Myocyte (in vitro differentiated cells): ENCODE measurements around the gene P2RX4. TPM values are rescaled to one million over a fixed set of nuclear protein-coding genes. Genes with fewer than 3 reads are reported as not detected.
"Not testable (repeated sequence)": the region's sequence is repeated elsewhere in the genome, so short reads cannot be mapped to it uniquely, and the experiment has no call there.

ENCODE experiments used
- DNase-seq: peaks from one replicate; pipeline ENCODE4 v3.0.0-alpha.2; 2012; ENCODE audit warnings: low read depth
- total RNA-seq: library from RNA; depleted of rRNA; stranded (reverse); fragments of >200 nt; gene quantifications from 2 replicates; pipeline ENCODE4 v1.2.3, GENCODE V29; 2014

P2RX4 gene
- total RNA-seq, 1 donor from 2014 or later: 6.0 TPM

DNA sequence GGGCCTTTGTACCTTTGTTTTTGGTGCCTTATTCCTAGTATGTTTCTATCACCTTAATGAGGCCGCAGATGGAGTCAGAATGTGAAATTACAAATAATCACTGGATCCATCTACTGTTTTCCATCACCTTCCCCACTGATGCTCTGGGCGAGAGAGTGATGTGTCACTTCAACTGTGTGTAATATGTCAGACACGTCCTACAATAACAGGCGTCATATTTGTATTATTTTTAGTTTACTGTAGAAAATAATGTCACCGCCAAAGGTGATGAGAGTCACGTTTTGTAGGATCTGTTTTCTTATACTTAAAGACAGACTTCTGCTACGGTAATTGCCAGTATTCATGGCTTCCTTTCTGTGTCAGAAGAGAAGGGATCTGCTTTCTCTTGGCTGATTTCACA, 22.4 kb upstream of the P2RX4 start:
- DNase-seq: no peak

DNA sequence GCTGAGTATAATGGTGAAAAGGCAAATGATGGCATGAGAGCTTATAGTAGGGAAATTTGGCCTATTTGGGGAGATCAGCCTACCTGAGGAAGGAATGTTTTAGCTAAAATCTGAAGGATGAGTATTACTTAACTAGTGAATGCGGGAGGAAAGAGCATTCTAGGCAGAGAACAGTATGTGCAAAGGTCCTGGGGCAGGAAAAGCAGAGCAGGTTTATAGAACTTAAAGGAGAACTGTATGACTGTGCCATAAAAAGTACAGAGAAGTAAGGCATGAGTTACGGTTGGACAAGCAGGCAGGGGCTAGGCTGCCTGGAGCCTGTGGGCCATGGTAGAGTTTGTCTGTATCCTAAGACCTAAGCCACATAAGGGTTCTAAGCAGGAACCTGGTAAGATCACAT, 21.7 kb upstream of the P2RX4 start:
- no peak for DNase-seq

DNA sequence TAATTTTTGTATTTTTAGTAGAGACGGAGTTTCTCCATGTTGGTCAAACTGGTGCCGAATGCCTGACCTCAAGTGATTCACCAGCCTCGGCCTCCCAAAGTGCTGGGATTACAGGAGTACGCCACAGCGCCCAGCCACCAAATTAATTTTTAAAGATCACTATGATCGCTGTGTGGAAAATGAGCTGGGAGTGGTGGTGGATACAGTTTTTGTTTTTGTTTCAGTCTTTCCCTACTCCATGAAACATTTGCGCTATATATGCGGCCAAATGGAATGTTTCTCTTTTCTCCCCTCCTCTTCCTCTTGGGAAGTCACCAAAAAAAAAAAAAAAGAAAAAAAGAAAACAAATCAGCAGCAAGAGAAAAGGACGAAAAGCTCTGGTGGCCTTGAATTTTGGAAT, 20.8 kb upstream of the P2RX4 start:
- DNase-seq: no peak

- DNase-seq: peak; percentile 23
Observed at GRCh38 chr12:121189619-121190155, 20.2 kb upstream of the P2RX4 start.

- peak; percentile 61 for DNase-seq
Observed at GRCh38 chr12:121190523-121191031, 19.4 kb upstream of the P2RX4 start.

DNA sequence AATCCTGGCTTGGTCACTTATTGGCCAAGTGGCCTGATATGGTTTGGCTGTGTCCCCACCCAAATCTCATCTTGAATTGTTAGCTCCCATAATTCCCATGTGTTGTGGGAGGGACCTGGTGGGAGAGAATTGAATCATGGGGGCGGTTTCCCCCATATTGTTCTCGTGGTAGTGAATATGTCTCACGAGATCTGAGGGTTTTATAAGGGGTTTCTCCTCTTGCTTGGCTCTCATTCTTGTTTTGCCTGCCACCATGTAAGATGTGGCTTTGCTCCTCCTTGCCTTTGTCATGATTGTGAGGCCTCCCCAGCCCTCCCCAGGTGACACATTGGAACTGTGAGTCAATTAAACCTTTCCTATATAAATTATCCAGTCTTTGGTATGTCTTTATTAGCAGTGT, 18.8 kb upstream of the P2RX4 start:
- no peak for DNase-seq

GRCh38 chr12:121196902-121197301, 13.0 kb upstream of the P2RX4 start:
- no peak for DNase-seq

GRCh38 chr12:121198949-121199348, 11.0 kb upstream of the P2RX4 start:
- no peak for DNase-seq

DNA sequence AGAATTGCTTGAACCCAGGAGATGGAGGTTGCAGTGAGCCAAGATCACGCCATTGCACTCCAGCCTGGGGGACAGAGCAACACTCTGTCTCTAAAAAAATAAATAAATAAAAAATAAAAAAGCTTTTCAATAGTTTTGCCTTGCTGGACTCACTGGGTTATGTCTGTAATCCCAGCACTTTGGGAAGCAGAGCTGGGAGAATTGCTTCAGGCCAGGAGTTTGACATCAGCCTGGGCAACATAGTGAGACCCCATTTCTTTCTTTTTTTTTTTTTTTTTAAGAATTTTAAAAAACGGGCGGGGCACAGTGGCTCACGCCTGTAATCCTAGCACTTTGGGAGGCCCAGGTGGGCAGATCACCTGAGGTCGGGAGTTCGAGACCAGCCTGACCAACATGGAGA, 8.8 kb upstream of the P2RX4 start:
- not testable (repeated sequence) for DNase-seq

GRCh38 chr12:121202407-121203355, 7.2 kb upstream of the P2RX4 start:
- DNase-seq: no peak

GRCh38 chr12:121203482-121203881, 6.4 kb upstream of the P2RX4 start:
- DNase-seq: no peak

DNA sequence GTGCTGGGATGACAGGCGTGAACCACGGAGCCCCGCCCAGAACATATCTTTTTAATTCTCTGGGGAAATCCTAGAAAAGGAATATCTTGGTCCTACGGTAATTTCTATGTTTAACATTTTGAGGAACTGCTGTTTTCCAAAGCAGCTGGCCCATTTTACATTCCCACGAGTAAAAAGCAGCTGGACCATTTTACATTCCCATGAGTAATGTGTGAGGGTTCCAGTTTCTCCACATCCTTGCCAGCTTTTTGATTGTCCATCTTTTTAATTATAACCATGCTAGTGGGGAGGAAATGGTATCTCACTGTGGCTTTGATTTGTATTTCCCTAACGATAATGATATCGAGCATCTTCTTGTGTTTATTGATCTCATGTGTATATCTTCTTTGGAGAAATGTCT, 4.4 kb upstream of the P2RX4 start:
- no peak for DNase-seq

DNA sequence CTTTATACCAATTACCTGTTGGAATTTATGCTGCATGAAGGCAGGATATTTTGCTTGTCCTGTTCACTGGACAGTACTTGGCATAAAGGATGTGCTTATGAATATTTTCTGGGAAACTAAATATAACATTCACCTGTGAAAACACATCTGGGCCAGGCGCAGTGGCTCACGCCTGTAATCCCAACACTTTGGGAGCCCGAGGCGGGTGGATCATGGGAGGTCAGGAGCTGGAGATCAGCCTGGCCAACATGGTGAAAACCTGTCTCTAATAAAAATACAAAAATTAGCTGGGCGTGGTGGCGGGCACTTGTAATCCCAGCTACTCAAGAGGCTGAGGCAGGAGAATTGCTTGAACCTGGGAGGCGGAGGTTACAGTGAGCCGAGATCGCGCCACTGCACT, 1.4 kb upstream of the P2RX4 start:
- DNase-seq: not testable (repeated sequence)

- no peak for DNase-seq
Observed at GRCh38 chr12:121209221-121209620, 708 bp upstream of the P2RX4 start.

DNA sequence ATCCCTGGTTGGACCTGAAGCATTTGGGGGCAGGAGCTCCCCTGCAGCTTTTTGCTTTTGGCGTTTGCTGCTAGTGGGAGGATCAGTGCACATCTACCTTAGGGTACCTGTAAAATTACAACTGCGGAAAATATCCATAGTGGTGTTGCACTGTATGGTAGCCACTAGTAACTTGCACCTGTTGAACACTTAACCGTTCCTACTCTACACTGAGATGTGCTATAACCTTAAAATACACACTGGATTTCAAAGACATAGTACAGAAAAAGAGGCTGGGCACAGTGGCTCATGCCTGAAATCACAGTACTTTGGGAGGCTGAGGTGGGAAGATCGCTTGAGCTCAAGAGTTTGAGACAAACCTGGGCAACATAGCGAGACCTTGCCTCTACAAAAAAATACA, 2.9 kb downstream of the P2RX4 start:
- DNase-seq: no peak

DNA sequence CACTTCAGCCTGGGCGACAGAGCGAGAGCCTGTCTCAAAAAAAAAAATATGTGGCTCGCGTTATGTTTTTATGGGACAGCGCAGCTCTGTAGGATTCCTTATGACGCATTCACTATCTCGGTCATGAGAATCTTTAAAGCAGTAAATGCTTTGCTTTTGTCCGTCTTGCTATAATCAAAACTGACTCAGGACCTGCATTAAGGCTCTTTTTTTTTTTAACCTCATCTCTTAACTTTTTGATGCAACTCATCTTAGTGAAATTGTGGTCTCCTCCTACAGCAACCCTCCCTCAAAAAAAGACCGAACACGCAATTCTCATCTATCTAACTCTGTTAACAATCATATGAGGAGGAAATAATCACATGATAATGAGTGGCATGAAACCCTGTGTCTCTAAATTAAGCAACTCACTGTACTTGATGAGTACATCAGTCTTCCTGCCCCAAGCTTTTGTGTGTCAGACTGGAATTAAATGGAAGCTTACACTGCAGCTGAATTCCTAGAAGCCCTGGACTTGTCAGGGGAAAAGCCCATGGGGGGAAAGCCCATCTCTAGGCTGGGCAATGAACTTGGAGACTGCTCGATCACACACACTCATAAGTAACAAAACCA, 4.3 kb downstream of the P2RX4 start:
- DNase-seq: peak; percentile 20

GRCh38 chr12:121214855-121215745, 5.2 kb downstream of the P2RX4 start:
- peak; percentile 57 for DNase-seq

GRCh38 chr12:121216102-121216501, 6.2 kb downstream of the P2RX4 start:
- no peak for DNase-seq

DNA sequence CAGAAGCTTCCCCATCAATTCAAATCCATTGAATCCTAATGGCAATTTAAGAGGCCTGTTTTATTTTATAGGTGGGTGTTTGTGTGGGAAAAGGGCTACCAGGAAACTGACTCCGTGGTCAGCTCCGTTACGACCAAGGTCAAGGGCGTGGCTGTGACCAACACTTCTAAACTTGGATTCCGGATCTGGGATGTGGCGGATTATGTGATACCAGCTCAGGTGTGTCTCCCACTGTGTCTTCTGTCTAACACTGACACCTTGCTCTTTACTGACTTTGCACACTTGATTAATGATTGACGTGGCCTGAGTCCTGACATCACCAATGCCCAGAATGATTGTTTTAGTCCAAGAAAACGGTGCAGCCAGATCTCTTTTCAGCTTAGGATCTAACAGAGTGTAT, 7.1 kb downstream of the P2RX4 start:
- DNase-seq: no peak

GRCh38 chr12:121217761-121218160, 7.8 kb downstream of the P2RX4 start:
- DNase-seq: no peak
